ENCODE results near the gene TUBGCP4.

DNA sequence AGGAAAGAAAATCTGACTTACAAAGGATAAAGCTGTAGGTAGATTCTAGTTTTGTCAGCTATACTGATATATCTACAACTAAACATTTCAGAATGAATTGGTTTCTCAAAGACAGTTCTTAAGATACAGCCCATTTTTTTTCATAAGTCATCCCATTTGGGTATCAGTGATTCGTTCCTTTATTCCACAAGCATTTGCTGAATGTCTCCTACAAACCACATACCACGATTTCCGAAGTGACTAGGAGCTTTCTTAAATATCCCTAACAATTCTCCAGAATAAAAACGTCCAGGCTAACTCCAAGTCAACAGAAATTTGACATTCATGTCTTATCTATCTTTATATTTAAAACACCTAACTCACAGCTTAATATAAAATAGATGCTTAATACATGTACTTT is 62.3 kb downstream of the TUBGCP4 start:
- TF ChIP-seq POLR2AphosphoS5 (IDR thresholded peaks at IDR 0.05) (no peak), CTCF (IDR thresholded peaks at IDR 0.05) (no peak)
